H1 (cell line): ENCODE measurements around the gene BCAP31. TPM values are rescaled to one million over a fixed set of nuclear protein-coding genes. Genes with fewer than 3 reads are reported as not detected.

Experiments used
- polyA plus RNA-seq, 7 experiments: library from polyadenylated mRNA; depleted of rRNA in 3 of 7; stranded (reverse) in 5 of 7; unstranded in 2 of 7; fragments of >200 nt in 5 of 7; fragments of 200-250 nt in 2 of 7; gene quantifications; 1 replicate in 5 of 7; 2 replicates in 1 of 7; 4 replicates in 1 of 7; pipeline versions ENCODE4 v1.2.1 to v1.2.3, GENCODE V29; 2011 to 2013; ENCODE audit warnings: missing spikeins in 2 of 7, mixed read lengths in 2 of 7
- total RNA-seq: library from RNA; stranded (reverse); fragmentation: NEBNext Ultra II Directional; extraction: Animal tissue kit (Norgen Biotek cat#: 25700); gene quantifications from 2 replicates; pipeline ENCODE4 v1.2.1, GENCODE V29; 2021
- TF ChIP-seq, protein P1 (sequence below), 3 experiments: IDR thresholded peaks; 1 replicate in 2 of 3; 2 replicates in 1 of 3; pipeline versions ENCODE4 v1.5.1 to v1.6.1; 2011; ENCODE audit warnings: low read length in 3 of 3, mild to moderate bottlenecking in 3 of 3, inconsistent platforms in 2 of 3, low read depth in 1 of 3, moderate library complexity in 1 of 3; ENCODE audit not compliant: insufficient read depth in 1 of 3; ENCODE audit errors: control extremely low read depth in 1 of 3

BCAP31 gene
- total and polyA plus RNA-seq, 2 of the 8 experiments (the other 6 are each of a cell fraction or from before 2014, with no cell fraction given) = 136 to 159 TPM

DNA sequence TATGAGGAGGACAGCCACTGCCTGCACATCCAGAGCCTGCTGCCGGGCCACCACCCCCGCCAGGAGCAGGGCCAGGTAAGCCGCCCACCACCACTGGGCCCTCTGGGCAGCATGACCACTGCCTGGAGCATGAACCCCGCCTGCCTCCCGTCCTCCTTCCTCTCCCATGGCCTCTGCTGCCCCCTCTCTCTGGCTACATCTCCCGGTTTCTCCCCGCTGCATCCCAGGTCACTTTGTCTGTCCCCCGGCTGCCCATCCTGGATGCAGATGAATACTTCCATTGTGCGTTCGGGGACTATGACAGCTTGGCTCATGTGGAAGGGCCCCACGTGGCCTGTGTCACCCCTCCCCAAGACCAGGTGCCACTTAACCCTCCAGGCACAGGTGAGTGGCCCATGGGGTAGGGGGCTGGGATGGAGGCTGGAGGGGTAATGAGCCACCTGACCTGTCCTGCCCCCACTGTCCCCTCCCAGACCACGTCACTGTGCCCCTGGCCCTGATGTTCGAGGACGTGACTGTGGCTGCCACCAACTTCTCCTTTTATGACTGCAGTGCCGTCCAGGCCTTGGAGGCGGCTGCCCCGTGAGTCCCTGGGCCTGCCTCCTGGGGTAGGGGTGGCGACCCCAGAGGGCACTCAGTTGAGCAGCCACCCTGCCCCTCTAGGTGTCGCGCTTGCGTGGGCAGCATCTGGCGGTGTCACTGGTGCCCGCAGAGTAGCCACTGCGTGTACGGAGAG, 45.8 kb upstream of the BCAP31 start (continued):
- TF ChIP-seq, protein P1, sequence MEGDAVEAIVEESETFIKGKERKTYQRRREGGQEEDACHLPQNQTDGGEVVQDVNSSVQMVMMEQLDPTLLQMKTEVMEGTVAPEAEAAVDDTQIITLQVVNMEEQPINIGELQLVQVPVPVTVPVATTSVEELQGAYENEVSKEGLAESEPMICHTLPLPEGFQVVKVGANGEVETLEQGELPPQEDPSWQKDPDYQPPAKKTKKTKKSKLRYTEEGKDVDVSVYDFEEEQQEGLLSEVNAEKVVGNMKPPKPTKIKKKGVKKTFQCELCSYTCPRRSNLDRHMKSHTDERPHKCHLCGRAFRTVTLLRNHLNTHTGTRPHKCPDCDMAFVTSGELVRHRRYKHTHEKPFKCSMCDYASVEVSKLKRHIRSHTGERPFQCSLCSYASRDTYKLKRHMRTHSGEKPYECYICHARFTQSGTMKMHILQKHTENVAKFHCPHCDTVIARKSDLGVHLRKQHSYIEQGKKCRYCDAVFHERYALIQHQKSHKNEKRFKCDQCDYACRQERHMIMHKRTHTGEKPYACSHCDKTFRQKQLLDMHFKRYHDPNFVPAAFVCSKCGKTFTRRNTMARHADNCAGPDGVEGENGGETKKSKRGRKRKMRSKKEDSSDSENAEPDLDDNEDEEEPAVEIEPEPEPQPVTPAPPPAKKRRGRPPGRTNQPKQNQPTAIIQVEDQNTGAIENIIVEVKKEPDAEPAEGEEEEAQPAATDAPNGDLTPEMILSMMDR (IDR thresholded peaks at IDR 0.05; ENCODE audit: control extremely low read depth in 1 of 3, insufficient read depth in 1 of 3, low read depth in 1 of 3, low read length in 3 of 3) = no peak
